Loucy (cell line): ENCODE data around the gene CPLX4.

ENCODE experiments used
- CTCF ChIP-seq: fragments of 200-600 bp; sonication (generic); conservative IDR thresholded peaks from 2 replicates; pipeline ENCODE4 v1.5.1; 2014; ENCODE audit warnings: mild to moderate bottlenecking, antibody characterized with exemption, low read length
- EZH2phosphoT487 ChIP-seq: fragments of 200-600 bp; IDR thresholded peaks from 2 replicates; pipeline ENCODE4 v1.6.1; 2018; ENCODE audit warnings: antibody characterized with exemption, mild to moderate bottlenecking, moderate library complexity, borderline replicate concordance

GRCh38 chr18:59328683-59329082, 10.2 kb upstream of the CPLX4 start:
- TF ChIP-seq EZH2phosphoT487 (no peak), CTCF (no peak)
